Peyer's patch (tissue), 4 donors: Measurements from ENCODE around the gene ZNF473. TPM values are rescaled to one million over a fixed set of nuclear protein-coding genes. Genes with fewer than 3 reads are reported as not detected.

Experiments
- DNase-seq, 3 donors: peaks; one replicate each; pipeline ENCODE4 v3.0.0-alpha.2; 2017 to 2019
- H3K27ac ChIP-seq, 4 donors: fragments of 200-600 bp; sonication (generic); one replicate each; pipeline ENCODE4 v1.5.1; 2016 to 2019
- H3K27me3 ChIP-seq, 2 donors: fragments of 200-600 bp; sonication (generic); one replicate each; pipeline ENCODE4 v1.5.1; 2019
- H3K36me3 ChIP-seq, 3 donors: fragments of 200-600 bp; sonication (generic); one replicate each; pipeline ENCODE4 v1.5.1; 2016 to 2019
- H3K4me1 ChIP-seq, 4 donors: fragments of 200-600 bp; sonication (generic); one replicate each; pipeline ENCODE4 v1.5.1; 2016 to 2019
- H3K4me3 ChIP-seq, 4 donors: fragments of 200-600 bp; sonication (generic); 1 replicate in 3 of 4; 2 replicates in 1 of 4; pipeline ENCODE4 v1.5.1; 2016 to 2019; ENCODE audit warnings: mild to moderate bottlenecking in 1 of 4
- H3K9me3 ChIP-seq, 4 donors: fragments of 200-600 bp; sonication (generic); one replicate each; pipeline ENCODE4 v1.5.1; 2016 to 2019; ENCODE audit warnings: mild to moderate bottlenecking in 1 of 4
- POLR2A ChIP-seq, 2 donors: fragments of 450-650 bp; IDR thresholded peaks; one replicate each; pipeline ENCODE4 v1.5.1; 2017; ENCODE audit warnings: antibody characterized with exemption in 2 of 2, mild to moderate bottlenecking in 2 of 2, moderate library complexity in 2 of 2
- total RNA-seq, 4 donors: library from RNA; depleted of rRNA; stranded (reverse); fragments of >200 nt; gene quantifications; one replicate each; pipeline ENCODE4 v1.1.0, GENCODE V29; 2016
- TF ChIP-seq, protein P1 (sequence below), 6 experiments: fragments of 450-650 bp in 4 of 6; fragments of 200-600 bp in 2 of 6; sonication (generic) in 1 of 6; IDR thresholded peaks; one replicate each; pipeline ENCODE4 v1.5.1; 2017 to 2019; ENCODE audit warnings: antibody characterized with exemption in 6 of 6, mild to moderate bottlenecking in 3 of 6, moderate library complexity in 1 of 6

ZNF473 gene
- total RNA-seq, 4 donors from 2014 or later, result 7.5 to 14.9 (median 9.2) TPM

DNA sequence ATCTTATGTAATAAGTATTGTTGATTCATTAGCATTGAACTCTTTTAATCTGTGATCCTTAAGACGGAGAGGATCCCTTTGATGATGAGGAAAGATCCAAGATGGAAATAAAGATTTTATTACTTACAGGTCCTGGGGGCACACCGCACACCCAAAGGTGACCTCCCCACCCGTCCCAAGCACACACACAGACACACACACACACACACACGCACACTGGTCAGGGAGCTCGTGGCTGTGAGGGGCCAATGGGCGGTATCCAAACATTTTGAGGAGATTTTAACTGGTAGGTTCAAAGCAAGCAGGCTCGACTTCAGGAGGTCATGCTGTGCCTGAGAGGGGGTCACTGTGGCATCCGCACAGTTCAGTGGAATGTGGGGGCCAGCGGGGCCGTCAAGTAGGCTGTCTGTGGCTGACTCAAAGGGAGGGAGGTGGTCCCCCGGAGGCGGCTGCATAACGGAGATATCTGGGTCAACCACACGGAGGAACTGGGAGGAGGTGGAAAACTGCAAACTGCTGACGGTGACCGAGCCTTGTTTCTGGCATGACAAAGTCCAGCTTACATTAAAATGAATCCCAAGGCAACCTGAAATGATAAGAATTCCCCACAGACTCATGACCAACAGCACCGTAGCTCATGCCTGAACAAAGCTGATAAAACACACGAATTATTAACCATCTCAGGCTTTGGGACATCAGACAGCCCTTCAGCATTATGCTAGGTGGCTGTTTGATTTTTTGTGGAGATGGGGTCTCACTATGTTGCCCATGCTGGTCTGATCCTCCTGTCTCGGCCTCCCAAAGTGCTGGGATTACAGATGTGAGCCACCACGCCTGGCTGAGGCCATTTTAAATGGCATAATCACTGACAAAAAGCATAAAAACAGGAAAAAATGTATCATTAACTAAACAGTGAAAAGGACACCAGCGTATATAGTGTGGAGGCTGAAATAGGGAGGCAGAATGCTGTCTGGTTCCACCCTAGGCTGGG, 43.9 kb upstream of the ZNF473 start:
- no peaks in the 10 kb centered on the region for H3K4me1 ChIP-seq
- H3K27ac ChIP-seq, result no peak overlapping the region
- no peak for DNase-seq
- H3K36me3 ChIP-seq, result peaks cover 0 to 88% (median 0%) of the 10 kb centered on the region in 3 donors
- TF ChIP-seq, protein P1, sequence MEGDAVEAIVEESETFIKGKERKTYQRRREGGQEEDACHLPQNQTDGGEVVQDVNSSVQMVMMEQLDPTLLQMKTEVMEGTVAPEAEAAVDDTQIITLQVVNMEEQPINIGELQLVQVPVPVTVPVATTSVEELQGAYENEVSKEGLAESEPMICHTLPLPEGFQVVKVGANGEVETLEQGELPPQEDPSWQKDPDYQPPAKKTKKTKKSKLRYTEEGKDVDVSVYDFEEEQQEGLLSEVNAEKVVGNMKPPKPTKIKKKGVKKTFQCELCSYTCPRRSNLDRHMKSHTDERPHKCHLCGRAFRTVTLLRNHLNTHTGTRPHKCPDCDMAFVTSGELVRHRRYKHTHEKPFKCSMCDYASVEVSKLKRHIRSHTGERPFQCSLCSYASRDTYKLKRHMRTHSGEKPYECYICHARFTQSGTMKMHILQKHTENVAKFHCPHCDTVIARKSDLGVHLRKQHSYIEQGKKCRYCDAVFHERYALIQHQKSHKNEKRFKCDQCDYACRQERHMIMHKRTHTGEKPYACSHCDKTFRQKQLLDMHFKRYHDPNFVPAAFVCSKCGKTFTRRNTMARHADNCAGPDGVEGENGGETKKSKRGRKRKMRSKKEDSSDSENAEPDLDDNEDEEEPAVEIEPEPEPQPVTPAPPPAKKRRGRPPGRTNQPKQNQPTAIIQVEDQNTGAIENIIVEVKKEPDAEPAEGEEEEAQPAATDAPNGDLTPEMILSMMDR (IDR thresholded peaks at IDR 0.05), result no peak
- TF ChIP-seq POLR2A (IDR thresholded peaks at IDR 0.05), result no peak
- no peaks in the 10 kb centered on the region for H3K9me3 ChIP-seq
- no peaks in the 10 kb centered on the region for H3K27me3 ChIP-seq
- H3K4me3 ChIP-seq, result no peak overlapping the region

DNA sequence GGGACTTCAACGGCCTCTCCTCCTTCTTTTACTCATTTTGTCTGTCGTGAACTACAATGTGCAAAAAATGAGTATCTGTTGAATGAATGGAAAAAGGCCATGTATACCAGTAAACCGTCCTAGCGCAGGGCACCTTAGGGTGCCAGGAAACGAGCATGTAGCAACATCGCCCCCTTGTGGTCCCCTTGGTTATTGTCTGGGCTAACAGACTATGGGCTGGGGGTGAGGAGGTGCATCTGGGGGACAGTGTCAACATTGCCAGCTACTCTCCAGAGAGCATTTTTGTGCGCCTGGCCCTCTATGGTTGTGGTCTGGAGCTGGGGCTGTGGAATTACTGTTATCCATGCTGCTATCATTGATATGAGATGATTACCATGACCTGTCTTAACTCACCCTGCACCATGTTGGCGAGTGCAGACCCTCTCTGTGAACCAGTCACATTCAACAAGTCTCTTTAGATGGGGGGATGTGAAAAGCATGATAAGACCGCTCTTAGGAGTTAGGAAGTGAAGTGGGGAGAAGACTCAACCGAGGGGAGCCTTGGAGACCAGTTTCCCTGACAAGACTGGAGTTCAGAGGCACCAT, 42.1 kb upstream of the ZNF473 start:
- TF ChIP-seq, protein P1 (IDR thresholded peaks at IDR 0.05), result peak; percentile 68 to 84 (median 74)
- no peak for TF ChIP-seq POLR2A (IDR thresholded peaks at IDR 0.05)

DNA sequence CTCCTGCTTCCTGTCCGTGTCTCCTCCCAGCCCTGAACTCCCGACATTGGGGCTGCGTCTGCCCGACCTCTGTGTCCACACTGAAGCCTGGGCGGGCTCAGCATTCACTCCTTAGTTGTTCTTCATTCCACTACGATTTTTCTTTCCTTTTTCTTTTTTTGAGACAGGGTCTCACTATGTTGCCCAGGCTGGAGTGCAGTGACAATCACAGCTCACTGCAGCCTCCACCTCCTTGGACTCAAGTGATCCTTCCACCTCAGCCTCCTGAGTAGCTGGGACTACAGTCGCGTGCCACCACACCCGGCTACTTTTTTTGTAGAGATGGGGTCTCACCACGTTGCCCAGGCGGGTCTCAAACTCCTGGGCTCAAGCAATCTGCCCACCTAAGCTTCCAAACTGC, 41.3 kb upstream of the ZNF473 start:
- no peak for DNase-seq
- no peak overlapping the region for H3K4me3 ChIP-seq
- H3K27ac ChIP-seq, result no peak overlapping the region
- TF ChIP-seq POLR2A (IDR thresholded peaks at IDR 0.05), result no peak
- TF ChIP-seq, protein P1 (IDR thresholded peaks at IDR 0.05), result no peak
- H3K36me3 ChIP-seq, result peaks cover 0 to 86% (median 0%) of the 10 kb centered on the region in 3 donors
- no peaks in the 10 kb centered on the region for H3K4me1 ChIP-seq
- H3K9me3 ChIP-seq, result no peaks in the 10 kb centered on the region
- H3K27me3 ChIP-seq, result no peaks in the 10 kb centered on the region

More for the DNA sequence above, 42.1 kb upstream of the ZNF473 start:
- H3K4me3 ChIP-seq, result no peak overlapping the region
- no peak overlapping the region for H3K27ac ChIP-seq
- peak; percentile 64 to 85 (median 75) for DNase-seq
- H3K4me1 ChIP-seq, result no peaks in the 10 kb centered on the region
- peaks cover 0 to 84% (median 0%) of the 10 kb centered on the region in 3 donors for H3K36me3 ChIP-seq
- no peaks in the 10 kb centered on the region for H3K27me3 ChIP-seq
- no peaks in the 10 kb centered on the region for H3K9me3 ChIP-seq

DNA sequence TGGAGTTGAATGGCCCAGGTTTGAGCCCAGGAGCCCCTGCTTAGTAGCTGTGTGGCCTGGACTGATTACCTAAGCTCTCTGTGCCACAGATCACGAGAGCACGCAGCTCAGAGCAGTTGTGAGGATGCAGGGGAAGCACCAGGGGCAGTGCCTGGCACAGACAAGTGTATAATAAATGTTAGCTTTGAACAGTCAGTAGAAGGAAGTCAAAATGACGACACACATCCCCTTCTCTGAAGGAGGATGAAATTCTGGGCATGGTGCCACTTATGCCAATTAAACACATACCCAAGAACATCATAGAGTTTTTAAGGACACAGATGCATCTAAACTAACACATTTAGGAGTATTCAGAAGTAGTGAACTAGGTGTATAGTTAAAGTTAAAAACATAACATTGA, 39.9 kb upstream of the ZNF473 start:
- no peak for TF ChIP-seq POLR2A (IDR thresholded peaks at IDR 0.05)
- TF ChIP-seq, protein P1 (IDR thresholded peaks at IDR 0.05), result no peak
- H3K27ac ChIP-seq, result no peak overlapping the region
- H3K9me3 ChIP-seq, result no peaks in the 10 kb centered on the region
- DNase-seq, result no peak
- H3K36me3 ChIP-seq, result peaks cover 0 to 86% (median 0%) of the 10 kb centered on the region in 3 donors
- H3K4me3 ChIP-seq, result no peak overlapping the region
- no peaks in the 10 kb centered on the region for H3K4me1 ChIP-seq
- H3K27me3 ChIP-seq, result no peaks in the 10 kb centered on the region

- H3K36me3 ChIP-seq, result peaks cover 0 to 88% (median 0%) of the 10 kb centered on the region in 3 donors
- TF ChIP-seq POLR2A (IDR thresholded peaks at IDR 0.05), result no peak
- no peaks in the 10 kb centered on the region for H3K4me1 ChIP-seq
Observed at GRCh38 chr19:49986354-49986753, 39.5 kb upstream of the ZNF473 start.

More at GRCh38 chr19:49986354-49986753, 39.5 kb upstream of the ZNF473 start:
- H3K4me3 ChIP-seq, result no peak overlapping the region
- no peak overlapping the region for H3K27ac ChIP-seq
- H3K9me3 ChIP-seq, result no peaks in the 10 kb centered on the region
- no peaks in the 10 kb centered on the region for H3K27me3 ChIP-seq
- DNase-seq, result no peak
